ENCODE results near the gene TOX2.

Gene TOX2

GRCh38 chr20:43939762-43940121 is 25.1 kb downstream of the TOX2 start:
- H3K56ac ChIP-seq (ENCODE audit: low read length) = no peak overlapping the region
- no peak overlapping the region for H3K4me3 ChIP-seq (ENCODE audit: low read length)
- WGBS (ENCODE audit: extremely low coverage, insufficient coverage, low lambda C conversion rate) = no CpG with 5 or more reads among the region's 1 CpG

DNA sequence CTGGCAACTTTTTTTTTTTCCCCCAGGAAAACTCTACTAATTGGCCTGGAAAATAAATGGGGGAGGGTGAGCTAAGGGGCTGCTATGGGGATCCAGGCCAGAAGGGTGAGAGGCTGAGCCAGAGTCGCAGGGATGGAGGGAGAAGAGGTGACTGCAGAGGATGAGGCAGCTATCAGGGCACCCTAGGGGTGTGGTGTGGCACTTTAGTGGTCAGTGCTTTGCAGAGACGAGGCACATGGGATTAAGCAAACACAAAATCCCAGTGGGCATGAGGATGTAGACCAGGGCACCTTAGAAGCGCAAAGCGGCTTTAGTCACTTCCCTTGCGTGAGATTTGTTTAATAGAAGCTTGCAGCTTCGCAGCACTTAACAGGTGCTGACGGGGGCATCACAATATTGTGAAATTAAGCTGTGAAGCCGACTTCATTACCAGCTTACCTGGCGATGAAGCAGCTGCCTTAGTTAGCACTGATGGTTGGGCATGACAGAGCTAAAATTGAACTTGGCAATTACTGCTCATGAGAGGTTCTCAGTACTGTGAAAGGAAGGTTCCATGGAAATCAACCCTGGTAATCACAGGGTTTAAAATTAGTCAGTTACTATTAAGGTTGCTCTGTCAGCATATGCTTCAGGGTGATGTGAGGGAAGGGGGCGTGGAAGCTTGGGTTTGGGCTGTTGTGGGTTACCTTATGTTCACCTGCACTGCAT is 26.0 kb downstream of the TOX2 start:
- Histone ChIP-seq H3K4me1 (ENCODE audit: control insufficient read depth, low read depth, low read length) (no peaks in the 10 kb centered on the region), H2BK5ac (ENCODE audit: low read length) (no peak overlapping the region), H2BK120ac (ENCODE audit: low read depth, low read length) (no peak overlapping the region), H4K8ac (ENCODE audit: low read depth, low read length) (no peak overlapping the region), H2BK15ac (replicated peaks; ENCODE audit: low read depth) (no peak overlapping the region), H3K4me2 (ENCODE audit: low read length) (no peak overlapping the region), H3K36me3 (ENCODE audit: control insufficient read depth, insufficient read depth, low read length) (no peaks in the 10 kb centered on the region), H3K23ac (ENCODE audit: low read length) (no peak overlapping the region), H3K56ac (ENCODE audit: low read length) (no peak overlapping the region), H4K5ac (ENCODE audit: low read length) (no peak overlapping the region), H3K4me3 (ENCODE audit: low read length) (no peak overlapping the region), H3K4ac (ENCODE audit: low read depth, low read length) (no peak overlapping the region), H2AK5ac (ENCODE audit: low read length) (no peak overlapping the region), H3K79me1 (ENCODE audit: low read length) (no peaks in the 10 kb centered on the region), H3K27me3 (ENCODE audit: insufficient read depth, low read length, poor library complexity) (no peaks in the 10 kb centered on the region), H3K18ac (ENCODE audit: low read length) (no peak overlapping the region), H3K27ac (ENCODE audit: low read depth, low read length) (no peak overlapping the region), H3K79me2 (ENCODE audit: control insufficient read depth, insufficient read depth, low read length) (no peaks in the 10 kb centered on the region), H3K9ac (ENCODE audit: low read length) (no peak overlapping the region)
- WGBS (ENCODE audit: extremely low coverage, insufficient coverage, low lambda C conversion rate) = no CpG with 5 or more reads among the region's 10 CpGs
- DNase-seq = no peak

More at GRCh38 chr20:43939762-43940121, 25.1 kb downstream of the TOX2 start:
- Histone ChIP-seq H2AK5ac (ENCODE audit: low read length) (no peak overlapping the region), H2BK5ac (ENCODE audit: low read length) (no peak overlapping the region), H3K27me3 (ENCODE audit: insufficient read depth, low read length, poor library complexity) (no peaks in the 10 kb centered on the region), H3K23ac (ENCODE audit: low read length) (no peak overlapping the region), H3K4me2 (ENCODE audit: low read length) (no peak overlapping the region), H3K4ac (ENCODE audit: low read depth, low read length) (no peak overlapping the region), H3K4me1 (ENCODE audit: control insufficient read depth, low read depth, low read length) (no peaks in the 10 kb centered on the region), H3K79me2 (ENCODE audit: control insufficient read depth, insufficient read depth, low read length) (no peaks in the 10 kb centered on the region), H3K36me3 (ENCODE audit: control insufficient read depth, insufficient read depth, low read length) (no peaks in the 10 kb centered on the region), H3K27ac (ENCODE audit: low read depth, low read length) (no peak overlapping the region), H4K5ac (ENCODE audit: low read length) (no peak overlapping the region), H3K18ac (ENCODE audit: low read length) (no peak overlapping the region), H4K8ac (ENCODE audit: low read depth, low read length) (no peak overlapping the region), H3K79me1 (ENCODE audit: low read length) (no peaks in the 10 kb centered on the region), H2BK120ac (ENCODE audit: low read depth, low read length) (no peak overlapping the region), H2BK15ac (replicated peaks; ENCODE audit: low read depth) (no peak overlapping the region), H3K9ac (ENCODE audit: low read length) (no peak overlapping the region)
- no peak for DNase-seq

GRCh38 chr20:43941476-43942200 is 27.0 kb downstream of the TOX2 start:
- Histone ChIP-seq H3K79me1 (ENCODE audit: low read length) (no peaks in the 10 kb centered on the region), H3K23ac (ENCODE audit: low read length) (no peak overlapping the region), H4K8ac (ENCODE audit: low read depth, low read length) (no peak overlapping the region), H3K4me1 (ENCODE audit: control insufficient read depth, low read depth, low read length) (no peaks in the 10 kb centered on the region), H3K4ac (ENCODE audit: low read depth, low read length) (no peak overlapping the region), H3K18ac (ENCODE audit: low read length) (no peak overlapping the region), H3K27ac (ENCODE audit: low read depth, low read length) (no peak overlapping the region), H2BK120ac (ENCODE audit: low read depth, low read length) (no peak overlapping the region), H3K56ac (ENCODE audit: low read length) (no peak overlapping the region), H3K79me2 (ENCODE audit: control insufficient read depth, insufficient read depth, low read length) (no peaks in the 10 kb centered on the region), H2BK15ac (replicated peaks; ENCODE audit: low read depth) (no peak overlapping the region), H4K5ac (ENCODE audit: low read length) (no peak overlapping the region), H3K27me3 (ENCODE audit: insufficient read depth, low read length, poor library complexity) (no peaks in the 10 kb centered on the region), H3K36me3 (ENCODE audit: control insufficient read depth, insufficient read depth, low read length) (no peaks in the 10 kb centered on the region), H3K4me3 (ENCODE audit: low read length) (no peak overlapping the region), H3K9ac (ENCODE audit: low read length) (no peak overlapping the region), H3K4me2 (ENCODE audit: low read length) (no peak overlapping the region), H2AK5ac (ENCODE audit: low read length) (no peak overlapping the region), H2BK5ac (ENCODE audit: low read length) (no peak overlapping the region)
- no CpG with 5 or more reads among the region's 10 CpGs for WGBS (ENCODE audit: extremely low coverage, insufficient coverage, low lambda C conversion rate)
- no peak for DNase-seq

DNA sequence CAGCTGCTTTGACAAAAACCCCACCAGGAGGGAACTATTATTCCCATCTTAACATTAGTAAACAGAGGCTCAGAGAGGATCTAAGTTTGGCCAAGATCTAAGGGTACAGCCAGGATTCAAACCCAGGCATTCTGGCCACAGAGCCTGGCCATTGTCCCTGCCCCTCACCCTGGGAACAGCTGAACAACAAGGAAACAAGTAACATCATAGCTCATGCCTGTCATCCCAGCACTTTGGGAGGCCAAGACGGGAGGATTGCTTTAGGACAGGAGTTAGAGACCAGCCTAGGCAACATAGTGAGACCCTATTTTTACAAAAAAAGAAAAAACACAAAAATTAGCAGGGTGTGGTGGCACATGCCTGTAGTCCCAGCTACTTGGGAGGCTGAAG is 27.5 kb downstream of the TOX2 start:
- no peak overlapping the region for H3K27ac ChIP-seq (ENCODE audit: low read depth, low read length)
- H3K56ac ChIP-seq (ENCODE audit: low read length) = no peak overlapping the region
- no peaks in the 10 kb centered on the region for H3K79me1 ChIP-seq (ENCODE audit: low read length)
- no peak overlapping the region for H3K23ac ChIP-seq (ENCODE audit: low read length)
- H4K8ac ChIP-seq (ENCODE audit: low read depth, low read length) = no peak overlapping the region
- no peak overlapping the region for H3K9ac ChIP-seq (ENCODE audit: low read length)
- no peak overlapping the region for H2AK5ac ChIP-seq (ENCODE audit: low read length)
- no peaks in the 10 kb centered on the region for H3K79me2 ChIP-seq (ENCODE audit: control insufficient read depth, insufficient read depth, low read length)
- H3K18ac ChIP-seq (ENCODE audit: low read length) = no peak overlapping the region
- no peak for DNase-seq
- no peak overlapping the region for H2BK120ac ChIP-seq (ENCODE audit: low read depth, low read length)
- H3K4me3 ChIP-seq (ENCODE audit: low read length) = no peak overlapping the region
- H3K4me1 ChIP-seq (ENCODE audit: control insufficient read depth, low read depth, low read length) = no peaks in the 10 kb centered on the region
- H3K4me2 ChIP-seq (ENCODE audit: low read length) = no peak overlapping the region
- H3K4ac ChIP-seq (ENCODE audit: low read depth, low read length) = no peak overlapping the region
- no peaks in the 10 kb centered on the region for H3K27me3 ChIP-seq (ENCODE audit: insufficient read depth, low read length, poor library complexity)
- H2BK15ac ChIP-seq (replicated peaks; ENCODE audit: low read depth) = no peak overlapping the region
- H4K5ac ChIP-seq (ENCODE audit: low read length) = no peak overlapping the region
- no peak overlapping the region for H2BK5ac ChIP-seq (ENCODE audit: low read length)
- H3K36me3 ChIP-seq (ENCODE audit: control insufficient read depth, insufficient read depth, low read length) = no peaks in the 10 kb centered on the region
- WGBS (ENCODE audit: extremely low coverage, insufficient coverage, low lambda C conversion rate) = no CpG with 5 or more reads among the region's 1 CpG

DNA sequence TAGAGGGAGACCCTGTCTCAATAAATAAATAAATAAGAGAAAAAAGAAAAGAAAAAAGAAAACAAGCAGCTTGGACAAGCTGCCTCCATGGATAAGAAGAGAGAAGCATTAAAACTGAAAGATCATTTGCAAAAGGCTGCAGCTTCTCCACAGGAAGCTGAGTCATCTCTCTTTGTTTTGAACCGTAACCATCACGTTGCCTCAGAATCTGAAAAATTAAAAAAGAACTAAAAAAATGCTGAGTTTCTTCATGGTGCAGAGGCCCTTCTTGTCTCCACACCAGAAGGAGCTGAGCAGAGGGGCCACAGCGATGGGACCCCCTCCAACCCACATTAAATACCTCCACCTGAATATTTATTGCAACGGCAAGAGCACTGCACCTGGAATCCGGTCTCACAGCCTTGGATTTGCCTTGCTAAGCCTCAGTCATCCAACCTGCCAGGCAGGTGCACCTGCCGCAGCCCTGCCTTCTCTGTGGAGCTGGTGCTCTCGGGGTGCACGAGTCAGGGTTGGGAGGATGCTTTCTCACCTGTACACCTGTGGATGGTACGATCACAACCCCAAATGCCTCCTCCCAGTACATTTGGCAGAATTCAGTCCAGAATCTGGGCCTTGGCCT is 28.1 kb downstream of the TOX2 start:
- Histone ChIP-seq H3K9ac (ENCODE audit: low read length) (no peak overlapping the region), H3K4ac (ENCODE audit: low read depth, low read length) (no peak overlapping the region), H2BK5ac (ENCODE audit: low read length) (no peak overlapping the region), H3K79me2 (ENCODE audit: control insufficient read depth, insufficient read depth, low read length) (no peaks in the 10 kb centered on the region), H2BK15ac (replicated peaks; ENCODE audit: low read depth) (no peak overlapping the region), H2BK120ac (ENCODE audit: low read depth, low read length) (no peak overlapping the region), H4K5ac (ENCODE audit: low read length) (no peak overlapping the region), H3K4me3 (ENCODE audit: low read length) (no peak overlapping the region), H3K79me1 (ENCODE audit: low read length) (no peaks in the 10 kb centered on the region), H3K18ac (ENCODE audit: low read length) (no peak overlapping the region), H3K4me1 (ENCODE audit: control insufficient read depth, low read depth, low read length) (no peaks in the 10 kb centered on the region), H3K4me2 (ENCODE audit: low read length) (no peak overlapping the region), H4K8ac (ENCODE audit: low read depth, low read length) (no peak overlapping the region), H3K36me3 (ENCODE audit: control insufficient read depth, insufficient read depth, low read length) (no peaks in the 10 kb centered on the region), H2AK5ac (ENCODE audit: low read length) (no peak overlapping the region), H3K56ac (ENCODE audit: low read length) (no peak overlapping the region), H3K27me3 (ENCODE audit: insufficient read depth, low read length, poor library complexity) (no peaks in the 10 kb centered on the region), H3K27ac (ENCODE audit: low read depth, low read length) (no peak overlapping the region), H3K23ac (ENCODE audit: low read length) (no peak overlapping the region)
- no CpG with 5 or more reads among the region's 9 CpGs for WGBS (ENCODE audit: extremely low coverage, insufficient coverage, low lambda C conversion rate)
- DNase-seq = no peak
